Colonic mucosa (tissue), 4 donors: ENCODE data around the gene RFX3. TPM values are rescaled to one million over a fixed set of nuclear protein-coding genes. Genes with fewer than 3 reads are reported as not detected.

ENCODE experiments used
- DNase-seq: peaks from one replicate; pipeline ENCODE4 v3.0.0-alpha.2; 2020
- H3K27ac ChIP-seq: fragments of 200-600 bp; one replicate; pipeline ENCODE4 v1.8.0; 2021
- H3K27me3 ChIP-seq: fragments of 200-600 bp; one replicate; pipeline ENCODE4 v1.8.0; 2021
- H3K36me3 ChIP-seq: fragments of 200-600 bp; one replicate; pipeline ENCODE4 v1.8.0; 2021
- H3K4me1 ChIP-seq: fragments of 200-600 bp; one replicate; pipeline ENCODE4 v1.8.0; 2021; ENCODE audit warnings: mild to moderate bottlenecking
- H3K4me3 ChIP-seq: fragments of 200-600 bp; one replicate; pipeline ENCODE4 v1.8.0; 2021
- H3K9ac ChIP-seq, 2 donors: one replicate each; pipeline ENCODE4 v1.7.0; 2013; ENCODE audit warnings: control low read depth in 2 of 2, low read depth in 2 of 2, low read length in 2 of 2
- H3K9me3 ChIP-seq: fragments of 200-600 bp; one replicate; pipeline ENCODE4 v1.8.0; 2021
- CTCF ChIP-seq: fragments of 200-600 bp; IDR thresholded peaks from one replicate; pipeline ENCODE4 v1.8.0; 2022; ENCODE audit warnings: antibody characterized with exemption, mild to moderate bottlenecking
- intact Hi-C: fragments of 100-400 bp; cut with DNase I; formaldehyde crosslinking; loops from one replicate; pipeline ENCODE4 v1.14.1; 2022
- total RNA-seq, 2 donors: library from RNA; stranded (reverse); fragmentation: NEBNext Ultra II Directional in 1 of 2; extraction: Animal tissue kit (Norgen Biotek cat#: 25700) in 1 of 2; gene quantifications; one replicate each; pipeline ENCODE4 v1.2.1, GENCODE V29; 2021
- donor health status: healthy.
- donor health status: DM: no; HTN: no; CAD: no.
- donor health status: DM: no; HTN: no; CAD: no.

RFX3 gene
- total RNA-seq, 2 donors from 2014 or later = 9.8 to 12.1 TPM

GRCh38 chr9:3413984-3414383, 111.8 kb downstream of the RFX3 start:
- Histone ChIP-seq H3K27ac (no peak overlapping the region), H3K9ac (no peak overlapping the region), H3K36me3 (no peaks in the 10 kb centered on the region), H3K27me3 (no peaks in the 10 kb centered on the region), H3K9me3 (no peaks in the 10 kb centered on the region), H3K4me1 (no peaks in the 10 kb centered on the region), H3K4me3 (no peak overlapping the region)
- DNase-seq = no peak
- no peak for TF ChIP-seq CTCF
- intact Hi-C loops = no loop called here

- H3K4me1 ChIP-seq = no peaks in the 10 kb centered on the region
- no peaks in the 10 kb centered on the region for H3K9me3 ChIP-seq
- DNase-seq = no peak
- no peak overlapping the region for H3K27ac ChIP-seq
- no peaks in the 10 kb centered on the region for H3K36me3 ChIP-seq
- TF ChIP-seq CTCF = no peak
- no peak overlapping the region for H3K9ac ChIP-seq
- H3K27me3 ChIP-seq = no peaks in the 10 kb centered on the region
- H3K4me3 ChIP-seq = no peak overlapping the region
- intact Hi-C loops = no loop called here
These were observed 115.3 kb downstream of the RFX3 start for GRCh38 chr9:3410461-3410860.

GRCh38 chr9:3409453-3409852, 116.3 kb downstream of the RFX3 start:
- intact Hi-C loops = no loop called here
- no peak for DNase-seq
- Histone ChIP-seq H3K4me3 (no peak overlapping the region), H3K4me1 (no peaks in the 10 kb centered on the region), H3K9ac (no peak overlapping the region), H3K9me3 (no peaks in the 10 kb centered on the region), H3K27ac (no peak overlapping the region), H3K27me3 (no peaks in the 10 kb centered on the region), H3K36me3 (no peaks in the 10 kb centered on the region)
- no peak for TF ChIP-seq CTCF

GRCh38 chr9:3403315-3403714, 122.5 kb downstream of the RFX3 start:
- Histone ChIP-seq H3K9me3 (no peaks in the 10 kb centered on the region), H3K9ac (no peak overlapping the region), H3K27me3 (no peaks in the 10 kb centered on the region), H3K4me1 (no peaks in the 10 kb centered on the region), H3K4me3 (no peak overlapping the region), H3K36me3 (no peaks in the 10 kb centered on the region), H3K27ac (no peak overlapping the region)
- TF ChIP-seq CTCF = no peak
- intact Hi-C loops = no loop called here
- DNase-seq = no peak

- TF ChIP-seq CTCF = no peak
- no peak for DNase-seq
- no peaks in the 10 kb centered on the region for H3K36me3 ChIP-seq
These were observed 124.4 kb downstream of the RFX3 start for GRCh38 chr9:3401221-3401954.

More at GRCh38 chr9:3401221-3401954, 124.4 kb downstream of the RFX3 start:
- Histone ChIP-seq H3K27me3 (no peaks in the 10 kb centered on the region), H3K4me1 (no peaks in the 10 kb centered on the region), H3K9me3 (no peaks in the 10 kb centered on the region), H3K4me3 (no peak overlapping the region), H3K27ac (no peak overlapping the region), H3K9ac (no peak overlapping the region)
- intact Hi-C loops = no loop called here
